ACHN (cell line): ENCODE measurements around the gene RTP5.
"Not testable (repeated sequence)": the region's sequence is repeated elsewhere in the genome, so short reads cannot be mapped to it uniquely, and the experiment has no call there.

Experiments
- DNase-seq: peaks from one replicate; pipeline ENCODE4 v3.0.0-alpha.2; 2015
- in situ Hi-C: cut with HindIII; loops from 2 replicates; pipeline ENCODE4 v1.10.0; 2017; ENCODE audit warnings: low sequenced_read_pairs, low pct_ligation_motif_present, low pct_unique_long_range_greater_than_20kb

Gene RTP5

GRCh38 chr2:241869087-241869961 is at the start of gene RTP5:
Gene RTP5, plus strand, starts transcription at chr2:241869729. Its CDS starts 28 bp downstream, at chr2:241869757.
- in situ Hi-C loops, result no loop called here
- peak; percentile 17 for DNase-seq

- in situ Hi-C loops, DNase-seq: not testable (repeated sequence)
Measured at GRCh38 chr2:241819947-241820624, 49.4 kb upstream of the RTP5 start.

GRCh38 chr2:241820625-241821384 is 48.7 kb upstream of the RTP5 start:
- DNase-seq, result no peak
- in situ Hi-C loops, result no loop called here

GRCh38 chr2:241821460-241822263 is 47.9 kb upstream of the RTP5 start:
- in situ Hi-C loops, result no loop called here
- no peak for DNase-seq

GRCh38 chr2:241822264-241822623 is 47.3 kb upstream of the RTP5 start:
- in situ Hi-C loops, result no loop called here
- no peak for DNase-seq

GRCh38 chr2:241823531-241824437 is 45.7 kb upstream of the RTP5 start:
- DNase-seq, in situ Hi-C loops: not testable (repeated sequence)

GRCh38 chr2:241827394-241827793 is 42.1 kb upstream of the RTP5 start:
- in situ Hi-C loops, result no loop called here

GRCh38 chr2:241833101-241833663 is 36.3 kb upstream of the RTP5 start:
- in situ Hi-C loops, result no loop called here

More at GRCh38 chr2:241827394-241827793, 42.1 kb upstream of the RTP5 start:
- DNase-seq, result no peak

GRCh38 chr2:241833756-241834526 is 35.6 kb upstream of the RTP5 start:
- DNase-seq, in situ Hi-C loops: not testable (repeated sequence)

More at GRCh38 chr2:241833101-241833663, 36.3 kb upstream of the RTP5 start:
- DNase-seq, result no peak

- no peak for DNase-seq
Measured at GRCh38 chr2:241834527-241835210, 34.9 kb upstream of the RTP5 start.

GRCh38 chr2:241835611-241836010 is 33.9 kb upstream of the RTP5 start:
- no peak for DNase-seq
- in situ Hi-C loops, result no loop called here

More at GRCh38 chr2:241834527-241835210, 34.9 kb upstream of the RTP5 start:
- in situ Hi-C loops, result no loop called here

GRCh38 chr2:241836292-241836691 is 33.2 kb upstream of the RTP5 start:
- no peak for DNase-seq
- in situ Hi-C loops, result no loop called here

GRCh38 chr2:241837197-241837965 is 32.1 kb upstream of the RTP5 start:
- no peak for DNase-seq
- in situ Hi-C loops, result no loop called here

GRCh38 chr2:241841181-241842066 is 28.1 kb upstream of the RTP5 start:
- DNase-seq, result no peak
- in situ Hi-C loops, result no loop called here
